ENCODE results near the gene OTULIN. TPM values are rescaled to one million over a fixed set of nuclear protein-coding genes. Genes with fewer than 3 reads are reported as not detected.

The OTULIN gene
- total and polyA plus RNA-seq, 2 of the 13 experiments (the other 11 are each of a cell fraction or from before 2014, with no cell fraction given), result 7.0 to 34.8 TPM

- TF ChIP-seq HOXA5 (CRISPR knock-in tag; IDR thresholded peaks at IDR 0.05) (0 out of 2 replicates have a peak, but pooled peaks have one; percentile 36), ZNF644 (CRISPR knock-in tag; IDR thresholded peaks at IDR 0.05; ENCODE audit: low read depth) (0 out of 2 replicates have a peak, but pooled peaks have one; percentile 25), RARG (CRISPR knock-in tag; IDR thresholded peaks at IDR 0.05; ENCODE audit: low read depth) (no peak), PLSCR1 (CRISPR knock-in tag; IDR thresholded peaks at IDR 0.05; ENCODE audit: borderline replicate concordance) (no peak), MIER3 (CRISPR knock-in tag; IDR thresholded peaks at IDR 0.05; ENCODE audit: borderline replicate concordance) (peak; percentile 53; the same call in 1 of the 2 replicates), DR1 (CRISPR knock-in tag; IDR thresholded peaks at IDR 0.05) (no peak), ZNF792 (CRISPR knock-in tag; IDR thresholded peaks at IDR 0.05) (0 out of 2 replicates have a peak, but pooled peaks have one; percentile 27), MTF1 (CRISPR knock-in tag; IDR thresholded peaks at IDR 0.05) (peak; percentile 41; the same call in 1 of the 2 replicates), ELF3 (CRISPR knock-in tag; IDR thresholded peaks at IDR 0.05) (peak; percentile 33; the same call in 1 of the 2 replicates), THRA (CRISPR knock-in tag; IDR thresholded peaks at IDR 0.05; ENCODE audit: borderline replicate concordance) (0 out of 2 replicates have a peak, but pooled peaks have one; percentile 40), ZBTB10 (CRISPR knock-in tag; IDR thresholded peaks at IDR 0.05; ENCODE audit: borderline replicate concordance) (0 out of 2 replicates have a peak, but pooled peaks have one; percentile 48), ZNF557 (CRISPR knock-in tag; IDR thresholded peaks at IDR 0.05) (0 out of 2 replicates have a peak, but pooled peaks have one; percentile 48), ISX (CRISPR knock-in tag; conservative IDR thresholded peaks at IDR 0.05) (peak; percentile 76; the same call in 1 of the 2 replicates), CCDC6 (CRISPR knock-in tag; IDR thresholded peaks at IDR 0.05) (no peak), ZMAT3 (CRISPR knock-in tag; conservative IDR thresholded peaks at IDR 0.05) (no peak), SATB2 (CRISPR knock-in tag; IDR thresholded peaks at IDR 0.05) (0 out of 2 replicates have a peak, but pooled peaks have one; percentile 32), GATAD1 (CRISPR knock-in tag; IDR thresholded peaks at IDR 0.05) (0 out of 2 replicates have a peak, but pooled peaks have one; percentile 22), ZNF232 (CRISPR knock-in tag; IDR thresholded peaks at IDR 0.05; ENCODE audit: borderline replicate concordance) (peak; percentile 46; the same call in 1 of the 2 replicates), MAFG (CRISPR knock-in tag; IDR thresholded peaks at IDR 0.05) (no peak), RAD21 (CRISPR knock-in tag; IDR thresholded peaks at IDR 0.05) (no peak), TEF (CRISPR knock-in tag; IDR thresholded peaks at IDR 0.05) (peak; percentile 66; the same call in 1 of the 2 replicates), REST (IDR thresholded peaks at IDR 0.05; ENCODE audit: borderline replicate concordance in 1 of 2, low read depth in 1 of 2, low read length in 2 of 2) (peak; percentile 82 to 98)
Observed at GRCh38 chr5:14628346-14628745, 36.2 kb upstream of the OTULIN start (continued).

Data from HepG2 (cell line).